B cell (primary cell): Measurements from ENCODE around the gene GIGYF2. TPM values are rescaled to one million over a fixed set of nuclear protein-coding genes. Genes with fewer than 3 reads are reported as not detected.

Experiments used
- ATAC-seq: fragments of 200-7000 bp; cut with Tn5 transposase; one replicate; pipeline ENCODE4 v1.10.0; 2021; ENCODE audit warnings: low read depth, mild to moderate bottlenecking, moderate number of reproducible peaks, moderate library complexity
- CTCF ChIA-PET: fragments of 350-600 bp; sonication (Branson Sonifier 250); formaldehyde crosslinking; loops from one replicate; lab custom pipeline; 2021; ENCODE audit warnings: antibody characterized with exemption, inconsistent platforms; lab: Charles Lee
- POLR2A ChIA-PET: fragments of 350-600 bp; sonication (Branson Sonifier 250); formaldehyde crosslinking; loops from one replicate; lab custom pipeline; 2021; ENCODE audit warnings: antibody characterized with exemption; lab: Charles Lee
- DNase-seq: peaks from one replicate; pipeline ENCODE4 v3.0.0; 2013
- H2AFZ ChIP-seq: 2 replicates; pipeline ENCODE4 v1.6.1; 2012; ENCODE audit warnings: mild to moderate bottlenecking, low read depth, low read length; ENCODE audit not compliant: insufficient read depth, poor library complexity, severe bottlenecking
- H3K27ac ChIP-seq, 2 donors: 1 replicate in 1 of 2; 2 replicates in 1 of 2; pipeline ENCODE4 v1.5.1; 2012 to 2013; ENCODE audit warnings: low read length in 2 of 2, mild to moderate bottlenecking in 2 of 2, moderate library complexity in 1 of 2
- H3K27me3 ChIP-seq, 4 experiments: fragments of 200-600 bp in 1 of 4; sonication (generic) in 1 of 4; replicated peaks in 1 of 4; 1 replicate in 2 of 4; 2 replicates in 2 of 4; pipeline versions ENCODE4 v1.6.1 to v1.7.0; 2013 to 2016; ENCODE audit warnings: low read length in 3 of 4, mild to moderate bottlenecking in 2 of 4, mixed read lengths in 1 of 4, moderate library complexity in 1 of 4; ENCODE audit not compliant: insufficient read depth in 4 of 4, control insufficient read depth in 3 of 4; ENCODE audit errors: control extremely low read depth in 1 of 4
- H3K36me3 ChIP-seq, 2 experiments: replicated peaks in 1 of 2; 1 replicate in 1 of 2; 2 replicates in 1 of 2; pipeline versions ENCODE4 v1.6.1 to v1.7.1; 2013; ENCODE audit warnings: low read length in 1 of 2; ENCODE audit not compliant: insufficient read depth in 2 of 2, control insufficient read depth in 1 of 2; ENCODE audit errors: control extremely low read depth in 1 of 2, extremely low read depth in 1 of 2
- H3K4me1 ChIP-seq, 2 donors: fragments of 200-600 bp in 1 of 2; sonication (generic) in 1 of 2; 1 replicate in 1 of 2; 2 replicates in 1 of 2; pipeline versions ENCODE4 v1.5.1 to v1.6.1; 2013 to 2017; ENCODE audit warnings: low read length in 2 of 2; ENCODE audit not compliant: control insufficient read depth in 2 of 2, insufficient read depth in 2 of 2
- H3K4me2 ChIP-seq: replicated peaks from 2 replicates; pipeline ENCODE3; 2012; ENCODE audit warnings: mild to moderate bottlenecking, low read depth, low read length; ENCODE audit not compliant: poor library complexity, severe bottlenecking
- H3K4me3 ChIP-seq, 5 experiments: fragments of 200-600 bp in 1 of 5; sonication (generic) in 1 of 5; 1 replicate in 3 of 5; 2 replicates in 2 of 5; pipeline versions ENCODE4 v1.5.1 to v1.7.0; 2011 to 2016; ENCODE audit warnings: low read length in 4 of 5, mild to moderate bottlenecking in 4 of 5, low read depth in 2 of 5, control low read depth in 1 of 5, moderate library complexity in 1 of 5; ENCODE audit not compliant: insufficient read depth in 1 of 5; ENCODE audit errors: control extremely low read depth in 1 of 5, extremely low read depth in 1 of 5
- H3K79me2 ChIP-seq: fragments of 200-600 bp; sonication (generic); one replicate; pipeline ENCODE4 v1.6.0; 2016; ENCODE audit warnings: low read length; ENCODE audit not compliant: control insufficient read depth, insufficient read depth
- H3K9ac ChIP-seq: fragments of 200-600 bp; sonication (generic); 2 replicates; pipeline ENCODE4 v1.6.1; 2017; ENCODE audit warnings: mild to moderate bottlenecking, low read length, moderate library complexity
- H3K9me3 ChIP-seq, 3 donors: one replicate each; pipeline versions ENCODE4 v1.6.1 to v1.7.1; 2013; ENCODE audit warnings: low read length in 2 of 3; ENCODE audit not compliant: control insufficient read depth in 2 of 3, insufficient read depth in 1 of 3; ENCODE audit errors: control extremely low read depth in 1 of 3
- H4K20me1 ChIP-seq: 2 replicates; pipeline ENCODE4 v1.6.0; 2012; ENCODE audit warnings: mild to moderate bottlenecking, low read length; ENCODE audit not compliant: insufficient read depth, control insufficient read depth, poor library complexity, severe bottlenecking
- H3K27ac Mint-ChIP-seq: one replicate; pipeline ENCODE4 v1.8.0; 2021; ENCODE audit warnings: mixed read lengths
- H3K27me3 Mint-ChIP-seq: one replicate; pipeline ENCODE4 v1.8.0; 2021; ENCODE audit warnings: mixed read lengths
- H3K4me1 Mint-ChIP-seq: one replicate; pipeline ENCODE4 v1.8.0; 2021; ENCODE audit warnings: mixed read lengths
- H3K4me3 Mint-ChIP-seq: one replicate; pipeline ENCODE4 v1.8.0; 2021; ENCODE audit warnings: mixed read lengths
- H3K9me3 Mint-ChIP-seq: one replicate; pipeline ENCODE4 v1.8.0; 2022; ENCODE audit warnings: mixed read lengths; ENCODE audit not compliant: insufficient read depth
- EZH2 ChIP-seq: IDR thresholded peaks from 2 replicates; pipeline ENCODE4 v1.6.1; 2012; ENCODE audit warnings: borderline replicate concordance, low read depth, mild to moderate bottlenecking, moderate library complexity, low read length; ENCODE audit not compliant: insufficient read depth, poor library complexity, severe bottlenecking
- whole genome bisulfite sequencing: methylation state at CpG from one replicate; pipeline ENCODE4 v1.1.5; 2013; ENCODE audit warnings: missing lambda C conversion rate; ENCODE audit not compliant: insufficient coverage; 5-methylcytosine and 5-hydroxymethylcytosine counted together
- intact Hi-C: fragments of 100-400 bp; cut with micrococcal nuclease; formaldehyde crosslinking; loops from one replicate; pipeline ENCODE4 v1.10.0; 2022
- polyA minus RNA-seq: library from RNA; depleted of rRNA, polyadenylated mRNA; stranded (reverse); fragments of >200 nt; gene quantifications from 2 replicates; pipeline ENCODE4 v1.2.3, GENCODE V29; 2012
- polyA plus RNA-seq: library from polyadenylated mRNA; depleted of rRNA; stranded (reverse); fragments of >200 nt; gene quantifications from 2 replicates; pipeline ENCODE4 v1.2.3, GENCODE V29; 2012
- total RNA-seq, 2 donors: library from RNA; stranded (reverse); fragments of 120-200 nt in 1 of 2; gene quantifications; 1 replicate in 1 of 2; 2 replicates in 1 of 2; pipeline versions ENCODE4 v1.2.3 to v1.2.4, GENCODE V29; 2013 to 2022
- TF ChIP-seq, protein P1 (sequence below): fragments of 200-600 bp; IDR thresholded peaks from one replicate; pipeline ENCODE4 v1.8.0; 2022; ENCODE audit warnings: antibody characterized with exemption, mild to moderate bottlenecking

The GIGYF2 gene, protein sequence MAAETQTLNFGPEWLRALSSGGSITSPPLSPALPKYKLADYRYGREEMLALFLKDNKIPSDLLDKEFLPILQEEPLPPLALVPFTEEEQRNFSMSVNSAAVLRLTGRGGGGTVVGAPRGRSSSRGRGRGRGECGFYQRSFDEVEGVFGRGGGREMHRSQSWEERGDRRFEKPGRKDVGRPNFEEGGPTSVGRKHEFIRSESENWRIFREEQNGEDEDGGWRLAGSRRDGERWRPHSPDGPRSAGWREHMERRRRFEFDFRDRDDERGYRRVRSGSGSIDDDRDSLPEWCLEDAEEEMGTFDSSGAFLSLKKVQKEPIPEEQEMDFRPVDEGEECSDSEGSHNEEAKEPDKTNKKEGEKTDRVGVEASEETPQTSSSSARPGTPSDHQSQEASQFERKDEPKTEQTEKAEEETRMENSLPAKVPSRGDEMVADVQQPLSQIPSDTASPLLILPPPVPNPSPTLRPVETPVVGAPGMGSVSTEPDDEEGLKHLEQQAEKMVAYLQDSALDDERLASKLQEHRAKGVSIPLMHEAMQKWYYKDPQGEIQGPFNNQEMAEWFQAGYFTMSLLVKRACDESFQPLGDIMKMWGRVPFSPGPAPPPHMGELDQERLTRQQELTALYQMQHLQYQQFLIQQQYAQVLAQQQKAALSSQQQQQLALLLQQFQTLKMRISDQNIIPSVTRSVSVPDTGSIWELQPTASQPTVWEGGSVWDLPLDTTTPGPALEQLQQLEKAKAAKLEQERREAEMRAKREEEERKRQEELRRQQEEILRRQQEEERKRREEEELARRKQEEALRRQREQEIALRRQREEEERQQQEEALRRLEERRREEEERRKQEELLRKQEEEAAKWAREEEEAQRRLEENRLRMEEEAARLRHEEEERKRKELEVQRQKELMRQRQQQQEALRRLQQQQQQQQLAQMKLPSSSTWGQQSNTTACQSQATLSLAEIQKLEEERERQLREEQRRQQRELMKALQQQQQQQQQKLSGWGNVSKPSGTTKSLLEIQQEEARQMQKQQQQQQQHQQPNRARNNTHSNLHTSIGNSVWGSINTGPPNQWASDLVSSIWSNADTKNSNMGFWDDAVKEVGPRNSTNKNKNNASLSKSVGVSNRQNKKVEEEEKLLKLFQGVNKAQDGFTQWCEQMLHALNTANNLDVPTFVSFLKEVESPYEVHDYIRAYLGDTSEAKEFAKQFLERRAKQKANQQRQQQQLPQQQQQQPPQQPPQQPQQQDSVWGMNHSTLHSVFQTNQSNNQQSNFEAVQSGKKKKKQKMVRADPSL (N-terminal part only)
- total RNA-seq: 108 and 110 TPM in 2 replicates
- 55.6 TPM for total RNA-seq (2013)
- 7.2 and 16.5 TPM in 2 replicates for polyA plus RNA-seq
- 30.8 and 49.8 TPM in 2 replicates for polyA minus RNA-seq

DNA sequence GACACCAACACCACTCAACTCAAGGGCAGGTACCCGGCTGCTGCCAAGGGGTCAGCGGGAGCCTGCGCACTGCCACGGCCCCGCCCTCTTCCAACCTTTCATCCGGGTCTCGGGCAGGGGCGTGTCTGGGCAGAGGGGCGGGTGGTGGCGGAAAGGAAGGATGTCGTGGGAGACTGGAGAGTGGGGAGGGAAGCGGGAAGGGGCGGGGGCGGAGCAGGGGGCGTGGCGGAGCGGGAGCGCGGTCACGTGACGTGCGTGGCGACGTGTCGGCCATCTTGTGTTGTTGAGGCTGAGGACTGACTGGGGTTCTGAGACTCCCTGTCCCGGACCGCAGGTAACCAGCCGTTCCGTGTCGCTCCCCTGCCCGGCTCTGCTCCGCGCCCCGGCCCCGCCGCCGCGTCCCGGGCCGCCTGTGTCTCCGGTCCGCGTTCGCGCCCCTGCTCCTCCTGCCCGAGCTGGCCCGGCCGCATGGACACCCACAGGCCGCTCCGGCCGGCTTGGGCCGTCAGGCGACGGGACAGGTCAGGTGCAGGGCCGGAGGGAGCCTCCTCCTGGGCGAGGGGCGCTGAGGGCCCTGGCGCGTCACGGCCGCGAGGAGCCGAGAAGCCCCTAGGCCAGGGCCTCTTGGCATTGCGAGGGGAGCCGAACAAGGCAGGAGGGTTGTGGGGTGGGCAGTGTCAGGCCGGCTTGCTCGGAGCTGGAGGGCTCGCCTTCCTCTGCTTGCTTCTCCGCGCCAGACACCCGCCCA lies at the start of gene GIGYF2:
TSS of gene GIGYF2 (plus strand) at position 273 of the 748 bp plus-strand sequence. CDS start 37,867 bp downstream, outside the sequence.
- ATAC-seq (peak; percentile 90), DNase-seq (peak; percentile 92)
- under 1% methylated on average over 64 of the region's 71 CpGs for WGBS
- peaks cover 19 to 23% of the 10 kb centered on the region in 2 donors for H3K4me1 ChIP-seq
- Mint-ChIP-seq H3K4me3 (peak within 1 kb of the TSS; percentile 95), H3K27ac (peak within 1 kb of the TSS; percentile 86), H3K4me1 (peaks cover 37% of the 10 kb centered on the region), H3K9me3 (no peaks in the 10 kb centered on the region), H3K27me3 (no peaks in the 10 kb centered on the region)
- H4K20me1 ChIP-seq: peaks cover 23% of the 10 kb centered on the region
- H3K27me3 ChIP-seq: no peaks in the 10 kb centered on the region
- peaks cover 0 to 7% of the 10 kb centered on the region in 2 experiments for H3K36me3 ChIP-seq
- H3K27ac ChIP-seq: peak within 1 kb of the TSS; percentile 60 to 92
- peak within 1 kb of the TSS; percentile 68 to 91 (median 84) for H3K4me3 ChIP-seq
- peak within 1 kb of the TSS; percentile 96 for H3K4me2 ChIP-seq
- peaks cover 0 to 14% (median 0%) of the 10 kb centered on the region in 3 donors for H3K9me3 ChIP-seq
- peak within 1 kb of the TSS; percentile 99 for H2AFZ ChIP-seq
- peak within 1 kb of the TSS; percentile 97 for H3K9ac ChIP-seq
- H3K79me2 ChIP-seq: peaks cover 14% of the 10 kb centered on the region
- CTCF ChIA-PET: no interaction called here
- POLR2A ChIA-PET: interaction anchor here (0.5 to 0.7 kb wide), 2 partner anchors 19 to 34 kb away, joined by 4 to 7 read pairs; no protein-coding TSS in a partner anchor
- TF ChIP-seq EZH2: no peak
- TF ChIP-seq, protein P1, sequence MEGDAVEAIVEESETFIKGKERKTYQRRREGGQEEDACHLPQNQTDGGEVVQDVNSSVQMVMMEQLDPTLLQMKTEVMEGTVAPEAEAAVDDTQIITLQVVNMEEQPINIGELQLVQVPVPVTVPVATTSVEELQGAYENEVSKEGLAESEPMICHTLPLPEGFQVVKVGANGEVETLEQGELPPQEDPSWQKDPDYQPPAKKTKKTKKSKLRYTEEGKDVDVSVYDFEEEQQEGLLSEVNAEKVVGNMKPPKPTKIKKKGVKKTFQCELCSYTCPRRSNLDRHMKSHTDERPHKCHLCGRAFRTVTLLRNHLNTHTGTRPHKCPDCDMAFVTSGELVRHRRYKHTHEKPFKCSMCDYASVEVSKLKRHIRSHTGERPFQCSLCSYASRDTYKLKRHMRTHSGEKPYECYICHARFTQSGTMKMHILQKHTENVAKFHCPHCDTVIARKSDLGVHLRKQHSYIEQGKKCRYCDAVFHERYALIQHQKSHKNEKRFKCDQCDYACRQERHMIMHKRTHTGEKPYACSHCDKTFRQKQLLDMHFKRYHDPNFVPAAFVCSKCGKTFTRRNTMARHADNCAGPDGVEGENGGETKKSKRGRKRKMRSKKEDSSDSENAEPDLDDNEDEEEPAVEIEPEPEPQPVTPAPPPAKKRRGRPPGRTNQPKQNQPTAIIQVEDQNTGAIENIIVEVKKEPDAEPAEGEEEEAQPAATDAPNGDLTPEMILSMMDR: no peak
- intact Hi-C loops: loop anchor here (1.0 to 5.0 kb wide), 3 partner anchors 92 to 365 kb away; partner anchors contain the start of genes EIF4E2, INPP5D and TIGD1
